HL-60 (cell line): ENCODE data around the gene OR5AN1.

ENCODE experiments used
- POLR2AphosphoS5 ChIP-seq: IDR thresholded peaks from 2 replicates; pipeline ENCODE4 v1.6.1; 2012; ENCODE audit warnings: low read depth
- TF ChIP-seq, protein P1 (sequence below): IDR thresholded peaks from one replicate; pipeline ENCODE4 v1.5.1; 2011; ENCODE audit warnings: low read length, control low read depth, inconsistent platforms; ENCODE audit not compliant: insufficient read depth

DNA sequence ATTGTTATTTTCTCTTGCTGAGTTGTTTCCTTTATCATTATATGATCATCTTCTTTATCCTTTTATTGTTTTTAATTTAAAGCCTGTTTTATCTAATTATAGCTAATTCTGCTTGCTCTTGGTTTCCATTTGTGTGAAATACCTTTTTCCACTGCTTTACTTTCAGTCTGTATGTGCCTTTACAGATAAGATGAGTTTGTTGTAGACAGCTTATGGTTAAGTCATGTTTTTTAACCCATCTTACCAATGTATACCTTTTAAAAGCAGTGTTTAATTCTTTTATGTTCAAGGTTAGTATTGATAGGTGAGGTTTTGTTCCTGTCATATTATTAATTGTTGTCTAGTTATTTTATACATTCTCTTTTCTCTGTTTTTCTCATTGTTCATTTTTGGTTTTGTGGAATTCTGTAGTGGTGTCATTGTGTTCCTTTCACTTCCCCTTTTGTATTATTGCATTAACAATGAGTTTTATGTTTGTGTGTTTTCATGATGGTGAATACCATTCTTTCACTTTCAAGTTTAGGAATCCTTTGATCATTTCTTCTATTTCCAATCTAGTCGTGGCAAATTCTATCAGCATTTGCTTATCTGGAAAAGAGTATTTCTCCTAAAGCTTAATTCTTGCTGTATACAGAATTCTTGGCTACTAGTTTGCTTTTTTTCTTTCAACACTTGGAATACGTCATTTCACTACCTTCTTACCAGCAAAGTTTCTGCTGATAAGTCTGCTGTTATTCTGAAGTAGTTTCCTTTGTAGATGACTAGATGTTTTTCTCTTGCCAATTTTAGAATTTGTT lies 21.8 kb downstream of the OR5AN1 start:
- TF ChIP-seq, protein P1, sequence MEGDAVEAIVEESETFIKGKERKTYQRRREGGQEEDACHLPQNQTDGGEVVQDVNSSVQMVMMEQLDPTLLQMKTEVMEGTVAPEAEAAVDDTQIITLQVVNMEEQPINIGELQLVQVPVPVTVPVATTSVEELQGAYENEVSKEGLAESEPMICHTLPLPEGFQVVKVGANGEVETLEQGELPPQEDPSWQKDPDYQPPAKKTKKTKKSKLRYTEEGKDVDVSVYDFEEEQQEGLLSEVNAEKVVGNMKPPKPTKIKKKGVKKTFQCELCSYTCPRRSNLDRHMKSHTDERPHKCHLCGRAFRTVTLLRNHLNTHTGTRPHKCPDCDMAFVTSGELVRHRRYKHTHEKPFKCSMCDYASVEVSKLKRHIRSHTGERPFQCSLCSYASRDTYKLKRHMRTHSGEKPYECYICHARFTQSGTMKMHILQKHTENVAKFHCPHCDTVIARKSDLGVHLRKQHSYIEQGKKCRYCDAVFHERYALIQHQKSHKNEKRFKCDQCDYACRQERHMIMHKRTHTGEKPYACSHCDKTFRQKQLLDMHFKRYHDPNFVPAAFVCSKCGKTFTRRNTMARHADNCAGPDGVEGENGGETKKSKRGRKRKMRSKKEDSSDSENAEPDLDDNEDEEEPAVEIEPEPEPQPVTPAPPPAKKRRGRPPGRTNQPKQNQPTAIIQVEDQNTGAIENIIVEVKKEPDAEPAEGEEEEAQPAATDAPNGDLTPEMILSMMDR: no peak
- TF ChIP-seq POLR2AphosphoS5: no peak
